HG02885 (cell line): ENCODE data around the gene M6PR.
"Not testable (repeated sequence)": the region's sequence is repeated elsewhere in the genome, so short reads cannot be mapped to it uniquely, and the experiment has no call there.

Experiments
- ATAC-seq: cut with Tn5 transposase; IDR thresholded peaks from one replicate; pipeline ENCODE4 v1.9.1; 2021; ENCODE audit warnings: mild to moderate bottlenecking; ENCODE audit not compliant: unreplicated experiment, poor library complexity

M6PR gene

GRCh38 chr12:8914033-8914715, 35.3 kb downstream of the M6PR start, which contains the start of gene PHC1:
Gene PHC1, plus strand, starts transcription at chr12:8914509. Its CDS starts 3,169 bp downstream, at chr12:8917678.
- ATAC-seq: peak; percentile 75

GRCh38 chr12:8913702-8914032, 35.8 kb downstream of the M6PR start:
- no peak for ATAC-seq

DNA sequence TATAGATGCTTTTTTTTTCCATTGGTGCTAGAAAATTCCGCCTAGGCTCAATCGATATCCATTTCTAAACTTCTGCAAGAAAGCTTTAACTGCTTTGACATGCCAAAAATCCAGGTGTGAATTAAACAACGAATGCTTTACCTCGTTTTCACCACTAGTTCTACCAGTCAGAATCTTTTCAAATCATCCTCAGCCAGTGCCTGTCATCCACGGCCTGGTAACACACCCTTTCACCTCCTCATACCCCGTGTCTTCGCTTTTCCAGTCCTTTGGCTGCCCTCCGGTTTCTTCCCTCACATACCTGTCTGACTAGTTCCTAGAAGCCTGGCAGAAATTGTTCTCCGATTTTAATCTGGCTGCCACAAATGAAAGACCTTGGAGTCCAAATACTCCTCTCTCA, 36.5 kb downstream of the M6PR start:
- no peak for ATAC-seq

DNA sequence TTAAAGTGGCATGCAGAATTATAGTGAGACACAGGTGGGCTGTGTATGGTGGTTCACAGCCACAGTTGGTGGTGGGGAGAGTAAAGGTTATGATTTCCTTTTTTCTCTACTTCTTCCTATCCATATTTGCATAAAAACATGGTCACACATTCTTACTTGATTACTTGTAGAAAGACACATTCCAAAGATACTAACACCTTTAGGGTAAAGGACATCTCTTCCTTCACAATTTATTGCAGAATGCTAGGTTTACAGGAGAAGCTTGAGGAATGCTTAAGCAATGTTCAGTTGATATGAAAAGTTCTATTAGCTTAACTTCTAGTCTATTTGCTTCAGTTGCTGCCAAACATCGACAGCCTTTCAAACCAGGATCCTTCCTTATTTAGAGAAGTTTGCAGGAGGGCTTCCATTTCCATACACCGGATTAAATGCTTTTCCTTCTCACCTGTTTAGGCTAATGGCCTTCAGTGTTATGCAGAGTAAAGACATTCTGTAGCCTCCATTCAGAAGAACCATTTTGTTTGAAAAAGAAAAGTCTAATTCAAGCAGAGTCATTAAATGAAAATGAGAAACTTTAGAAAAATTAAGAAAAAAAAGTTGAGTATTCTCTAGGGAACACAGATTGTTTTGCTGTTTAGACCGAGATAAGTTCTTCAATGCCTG, 37.7 kb downstream of the M6PR start:
- no peak for ATAC-seq

- no peak for ATAC-seq
Observed at GRCh38 chr12:8909752-8910151, 39.7 kb downstream of the M6PR start.

- no peak for ATAC-seq
Observed at GRCh38 chr12:8907513-8907912, 41.9 kb downstream of the M6PR start.

DNA sequence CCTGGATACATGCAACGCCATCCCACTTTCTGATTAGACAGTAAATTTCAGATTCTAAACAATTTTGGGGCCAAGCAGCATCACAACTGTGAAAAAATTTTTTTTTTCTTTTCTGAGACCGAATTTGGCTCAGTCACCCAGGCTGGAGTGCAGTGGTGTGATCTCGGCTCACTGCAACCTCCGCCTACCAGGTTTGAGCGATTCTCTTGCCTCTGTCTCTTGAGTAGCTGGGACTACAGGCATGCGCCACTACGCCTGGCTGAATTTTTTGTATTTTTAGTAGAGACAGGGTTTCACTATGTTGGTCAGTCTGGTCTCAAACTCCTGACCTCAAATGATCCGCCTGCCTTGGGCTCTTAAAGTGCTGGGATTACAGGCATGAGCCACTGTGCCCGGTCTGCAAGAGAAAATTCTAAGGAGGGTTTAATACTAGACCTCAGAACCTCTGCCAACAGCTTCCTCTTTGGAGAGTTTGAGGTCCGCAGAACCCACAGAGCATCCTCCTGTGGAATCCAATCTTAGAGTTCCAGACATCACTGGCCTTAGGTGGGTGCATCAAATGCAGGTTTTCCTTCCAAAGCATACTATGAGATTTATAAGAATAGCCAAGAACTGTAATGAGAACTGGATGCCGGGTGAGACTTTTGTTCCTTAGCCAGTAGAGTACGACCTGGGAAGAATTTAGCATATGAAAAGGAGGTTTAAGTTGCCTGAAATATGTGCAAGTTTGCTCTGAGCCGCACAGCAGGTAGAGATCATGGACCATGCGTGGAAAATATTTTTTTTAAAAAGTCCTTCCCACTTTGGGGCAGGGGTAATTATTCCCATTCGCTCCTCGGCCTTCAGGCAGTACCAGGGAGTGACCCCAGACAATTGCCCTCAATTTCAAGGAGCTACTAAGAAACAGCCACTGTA, 42.9 kb downstream of the M6PR start:
- no peak for ATAC-seq

DNA sequence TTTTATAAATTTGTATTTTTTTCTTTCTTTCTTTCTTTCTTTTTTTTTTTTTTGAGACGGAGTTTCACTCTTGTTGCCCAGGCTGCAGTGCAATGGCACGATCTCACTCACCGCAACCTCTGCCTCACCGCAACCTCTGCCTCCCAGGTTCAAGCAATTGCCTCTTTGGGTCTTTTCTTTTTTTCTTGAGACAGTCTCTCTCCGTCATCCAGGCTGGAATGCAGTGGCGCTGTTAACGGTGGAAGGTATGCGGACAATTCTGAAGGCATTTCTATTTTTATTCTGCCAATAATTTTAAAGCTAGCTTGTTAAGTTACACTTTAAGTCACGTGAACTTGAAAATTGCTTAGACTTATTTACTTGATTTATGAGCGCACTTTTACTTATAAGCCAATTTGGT, 43.9 kb downstream of the M6PR start:
- ATAC-seq: no peak

- ATAC-seq: no peak
Observed at GRCh38 chr12:8904665-8905064, 44.8 kb downstream of the M6PR start.

DNA sequence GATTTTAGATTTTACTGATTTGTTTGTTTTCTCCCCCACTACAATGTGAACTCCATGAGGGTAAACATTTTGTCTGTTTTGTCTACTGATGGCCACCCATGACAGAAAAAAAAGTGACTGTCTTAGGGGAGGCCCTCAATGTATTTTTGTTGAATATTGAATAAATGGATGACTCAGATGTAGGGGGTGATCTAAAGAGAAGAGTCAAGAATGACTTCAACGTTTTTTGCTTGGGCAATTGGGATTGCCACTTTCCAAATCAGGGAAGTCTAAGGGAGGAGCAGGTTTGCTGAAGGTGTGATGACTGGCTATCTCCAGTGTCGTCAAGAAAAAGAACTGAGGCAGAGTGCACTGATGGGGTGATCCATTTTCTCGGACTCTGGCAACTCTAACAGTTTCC, 45.8 kb downstream of the M6PR start:
- no peak for ATAC-seq

DNA sequence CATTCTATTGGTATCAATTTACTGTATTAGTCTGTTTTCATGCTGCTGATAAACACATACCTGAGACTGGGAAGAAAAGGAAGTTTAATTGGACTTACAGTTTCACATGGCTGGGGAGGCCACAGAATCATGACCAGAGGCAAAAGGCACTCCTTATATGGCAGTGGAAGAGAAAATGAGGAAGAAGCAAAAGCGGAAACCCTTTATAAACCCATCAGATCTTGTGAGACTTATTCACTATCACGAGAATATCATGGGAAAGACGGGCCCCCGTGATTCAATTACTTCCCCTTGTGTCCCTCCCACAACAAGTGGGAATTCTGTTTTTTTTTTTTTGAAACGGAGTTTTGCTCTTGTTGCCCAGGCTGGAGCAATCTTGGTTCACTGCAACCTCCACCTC, 46.7 kb downstream of the M6PR start:
- ATAC-seq: not testable (repeated sequence)

- ATAC-seq: no peak
Observed at GRCh38 chr12:8899830-8900229, 49.6 kb downstream of the M6PR start.

GRCh38 chr12:8897081-8897480, 52.4 kb downstream of the M6PR start:
- no peak for ATAC-seq

DNA sequence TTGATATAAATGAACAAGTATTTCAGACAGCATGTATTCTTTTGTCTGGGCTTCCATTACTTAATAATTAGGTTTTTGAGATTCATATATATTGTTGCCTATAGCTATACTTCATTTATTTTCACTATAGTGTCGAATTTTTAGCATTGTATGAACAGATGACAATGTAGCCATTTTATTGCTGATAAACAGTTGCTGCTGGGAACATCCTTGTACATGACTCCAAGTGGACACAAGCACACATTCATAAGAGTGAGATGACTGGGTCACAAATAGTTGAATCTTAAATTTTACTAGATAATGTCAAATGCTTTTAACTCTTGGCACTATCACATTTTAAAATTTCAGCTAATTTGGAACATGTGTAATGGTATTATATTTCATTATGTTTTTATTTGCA, 54.5 kb downstream of the M6PR start:
- no peak for ATAC-seq

DNA sequence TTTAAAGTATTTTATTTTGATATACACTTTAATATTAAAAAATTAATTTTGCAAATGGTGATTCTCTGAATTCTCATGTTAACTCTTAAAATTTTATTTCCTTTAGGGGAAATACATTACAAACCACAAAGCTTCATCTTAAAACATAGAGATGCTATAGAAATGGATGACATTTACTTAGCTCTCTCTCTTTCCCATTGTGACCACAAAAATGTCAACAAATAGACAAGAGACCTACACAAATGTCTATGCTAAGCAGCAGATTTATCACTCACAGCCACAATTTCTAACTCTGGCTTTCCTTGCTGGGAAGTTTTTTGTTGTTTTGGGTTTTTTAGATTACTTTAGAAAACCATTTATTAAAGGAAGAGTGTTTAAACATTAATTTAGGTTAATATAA, 55.1 kb downstream of the M6PR start:
- no peak for ATAC-seq

DNA sequence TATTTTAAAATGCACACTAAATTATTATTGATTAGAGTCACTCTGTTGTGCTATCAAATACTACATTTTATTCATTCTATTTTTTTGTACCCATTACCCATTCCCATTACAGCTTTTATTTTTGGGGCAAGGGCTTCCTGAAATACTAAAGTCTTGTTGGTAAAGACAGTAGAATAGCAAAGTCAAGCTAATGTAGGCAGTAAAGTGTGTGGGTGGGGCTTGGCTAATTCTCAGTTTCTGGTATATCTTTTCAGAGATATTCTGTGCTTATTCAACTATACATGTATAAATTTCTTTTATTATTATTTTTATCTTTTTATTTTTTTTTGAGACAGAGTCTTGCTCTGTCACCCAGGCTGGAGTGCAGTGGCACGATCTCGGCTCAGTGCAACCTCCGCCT, 57.5 kb downstream of the M6PR start:
- no peak for ATAC-seq
